ENCODE measurements around the gene CLBA1.

DNA sequence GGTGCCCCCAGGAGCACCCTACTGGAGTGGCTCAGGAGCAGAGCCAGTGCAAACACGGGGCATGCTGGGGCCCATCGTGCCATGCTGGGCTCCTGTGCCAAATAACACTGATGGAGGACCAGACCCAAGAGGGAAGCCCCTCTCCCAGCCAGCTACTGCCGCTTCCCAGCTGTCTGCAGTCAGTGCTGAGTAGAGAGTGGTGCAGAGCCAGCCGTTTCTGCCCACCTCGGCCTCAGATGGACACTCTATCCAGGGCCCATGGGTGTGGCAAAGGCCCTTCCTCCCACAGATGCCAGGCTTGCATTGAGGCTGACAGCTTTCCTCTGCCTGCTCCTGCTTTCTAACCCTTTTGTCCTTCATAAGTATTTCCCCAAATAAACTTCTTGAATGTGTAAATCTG, 13.2 kb downstream of the CLBA1 start:
- TF ChIP-seq, protein P1, sequence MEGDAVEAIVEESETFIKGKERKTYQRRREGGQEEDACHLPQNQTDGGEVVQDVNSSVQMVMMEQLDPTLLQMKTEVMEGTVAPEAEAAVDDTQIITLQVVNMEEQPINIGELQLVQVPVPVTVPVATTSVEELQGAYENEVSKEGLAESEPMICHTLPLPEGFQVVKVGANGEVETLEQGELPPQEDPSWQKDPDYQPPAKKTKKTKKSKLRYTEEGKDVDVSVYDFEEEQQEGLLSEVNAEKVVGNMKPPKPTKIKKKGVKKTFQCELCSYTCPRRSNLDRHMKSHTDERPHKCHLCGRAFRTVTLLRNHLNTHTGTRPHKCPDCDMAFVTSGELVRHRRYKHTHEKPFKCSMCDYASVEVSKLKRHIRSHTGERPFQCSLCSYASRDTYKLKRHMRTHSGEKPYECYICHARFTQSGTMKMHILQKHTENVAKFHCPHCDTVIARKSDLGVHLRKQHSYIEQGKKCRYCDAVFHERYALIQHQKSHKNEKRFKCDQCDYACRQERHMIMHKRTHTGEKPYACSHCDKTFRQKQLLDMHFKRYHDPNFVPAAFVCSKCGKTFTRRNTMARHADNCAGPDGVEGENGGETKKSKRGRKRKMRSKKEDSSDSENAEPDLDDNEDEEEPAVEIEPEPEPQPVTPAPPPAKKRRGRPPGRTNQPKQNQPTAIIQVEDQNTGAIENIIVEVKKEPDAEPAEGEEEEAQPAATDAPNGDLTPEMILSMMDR (tag by site-specific recombination; IDR thresholded peaks at IDR 0.05) = no peak
- TF ChIP-seq, protein P2, sequence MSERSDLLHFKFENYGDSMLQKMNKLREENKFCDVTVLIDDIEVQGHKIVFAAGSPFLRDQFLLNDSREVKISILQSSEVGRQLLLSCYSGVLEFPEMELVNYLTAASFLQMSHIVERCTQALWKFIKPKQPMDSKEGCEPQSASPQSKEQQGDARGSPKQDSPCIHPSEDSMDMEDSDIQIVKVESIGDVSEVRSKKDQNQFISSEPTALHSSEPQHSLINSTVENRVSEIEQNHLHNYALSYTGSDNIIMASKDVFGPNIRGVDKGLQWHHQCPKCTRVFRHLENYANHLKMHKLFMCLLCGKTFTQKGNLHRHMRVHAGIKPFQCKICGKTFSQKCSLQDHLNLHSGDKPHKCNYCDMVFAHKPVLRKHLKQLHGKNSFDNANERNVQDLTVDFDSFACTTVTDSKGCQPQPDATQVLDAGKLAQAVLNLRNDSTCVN (tag by site-specific recombination; optimal IDR thresholded peaks at IDR 0.05) = no peak
- TF ChIP-seq, protein P3, sequence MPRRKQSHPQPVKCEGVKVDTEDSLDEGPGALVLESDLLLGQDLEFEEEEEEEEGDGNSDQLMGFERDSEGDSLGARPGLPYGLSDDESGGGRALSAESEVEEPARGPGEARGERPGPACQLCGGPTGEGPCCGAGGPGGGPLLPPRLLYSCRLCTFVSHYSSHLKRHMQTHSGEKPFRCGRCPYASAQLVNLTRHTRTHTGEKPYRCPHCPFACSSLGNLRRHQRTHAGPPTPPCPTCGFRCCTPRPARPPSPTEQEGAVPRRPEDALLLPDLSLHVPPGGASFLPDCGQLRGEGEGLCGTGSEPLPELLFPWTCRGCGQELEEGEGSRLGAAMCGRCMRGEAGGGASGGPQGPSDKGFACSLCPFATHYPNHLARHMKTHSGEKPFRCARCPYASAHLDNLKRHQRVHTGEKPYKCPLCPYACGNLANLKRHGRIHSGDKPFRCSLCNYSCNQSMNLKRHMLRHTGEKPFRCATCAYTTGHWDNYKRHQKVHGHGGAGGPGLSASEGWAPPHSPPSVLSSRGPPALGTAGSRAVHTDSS (tag by site-specific recombination; IDR thresholded peaks at IDR 0.05) = no peak
- TF ChIP-seq ZNF624 (tag by site-specific recombination; IDR thresholded peaks at IDR 0.05) = no peak
- TF ChIP-seq KLF1 (tag by site-specific recombination; IDR thresholded peaks at IDR 0.05) = no peak
